SK-N-SH (cell line): Measurements from ENCODE around the gene NPFF. TPM values are rescaled to one million over a fixed set of nuclear protein-coding genes. Genes with fewer than 3 reads are reported as not detected.

Experiments used
- CTCF ChIA-PET: fragments of 300-600, 350-600 bp; formaldehyde crosslinking; extraction: SDS; loops from one replicate; lab custom pipeline; 2021; lab: Yijun Ruan, JAX
- POLR2A ChIA-PET: fragments of 350-600 bp; sonication (Branson Sonifier 250); formaldehyde crosslinking; extraction: SDS; loops from one replicate; lab custom pipeline; 2020; ENCODE audit warnings: antibody characterized with exemption, inconsistent platforms; lab: Yijun Ruan, JAX
- DNase-seq: peaks from one replicate; pipeline ENCODE4 v3.0.0; 2012
- H2AFZ ChIP-seq: fragments of 200-600 bp; sonication (generic); 2 replicates; pipeline ENCODE4 v1.8.1; 2016; ENCODE audit warnings: antibody characterized with exemption, mild to moderate bottlenecking, low read depth
- H3F3A ChIP-seq: fragments of 200-600 bp; sonication (generic); replicated peaks from 2 replicates; pipeline ENCODE3; 2016; ENCODE audit warnings: antibody characterized with exemption, mild to moderate bottlenecking; ENCODE audit not compliant: insufficient read depth
- H3K27ac ChIP-seq, 2 experiments: fragments of 200-500 bp in 1 of 2; fragments of 200-600 bp in 1 of 2; sonication (Bioruptor generic) in 1 of 2; sonication (generic), shearing (Covaris generic) in 1 of 2; 2 replicates each; pipeline versions ENCODE4 v1.5.1 to v1.6.1; 2014 to 2016; ENCODE audit warnings: low read depth in 2 of 2, inconsistent platforms in 1 of 2, low read length in 1 of 2, mild to moderate bottlenecking in 1 of 2, mixed read lengths in 1 of 2
- H3K27me3 ChIP-seq: fragments of 200-600 bp; sonication (generic), shearing (Covaris generic); 2 replicates; pipeline ENCODE4 v1.6.1; 2016; ENCODE audit warnings: mixed run types; ENCODE audit not compliant: insufficient read depth
- H3K36me3 ChIP-seq, 2 experiments: fragments of 200-500 bp in 1 of 2; fragments of 200-600 bp in 1 of 2; sonication (Bioruptor generic) in 1 of 2; sonication (generic) in 1 of 2; replicated peaks in 1 of 2; 2 replicates each; pipeline versions ENCODE3 to v1.5.1; 2014 to 2016; ENCODE audit warnings: low read length in 1 of 2, mild to moderate bottlenecking in 1 of 2; ENCODE audit not compliant: insufficient read depth in 2 of 2, control insufficient read depth in 1 of 2
- H3K4me1 ChIP-seq, 2 experiments: fragments of 200-500 bp in 1 of 2; fragments of 200-600 bp in 1 of 2; sonication (Bioruptor generic) in 1 of 2; sonication (generic), shearing (Covaris generic) in 1 of 2; 2 replicates each; pipeline versions ENCODE4 v1.5.1 to v1.6.1; 2014 to 2016; ENCODE audit warnings: low read depth in 1 of 2, low read length in 1 of 2, mixed run types in 1 of 2; ENCODE audit not compliant: insufficient read depth in 2 of 2, control insufficient read depth in 1 of 2
- H3K4me2 ChIP-seq: fragments of 200-600 bp; sonication (generic), shearing (Covaris generic); 2 replicates; pipeline ENCODE4 v1.6.1; 2017; ENCODE audit warnings: mixed run types
- H3K4me3 ChIP-seq, 2 experiments: fragments of 200-500 bp in 1 of 2; fragments of 200-600 bp in 1 of 2; sonication (Bioruptor generic) in 1 of 2; sonication (generic), shearing (Covaris generic) in 1 of 2; 2 replicates each; pipeline versions ENCODE4 v1.5.1 to v1.8.1; 2014 to 2016; ENCODE audit warnings: low read depth in 2 of 2, inconsistent platforms in 1 of 2, low read length in 1 of 2, mild to moderate bottlenecking in 1 of 2, mixed read lengths in 1 of 2, moderate library complexity in 1 of 2
- H3K79me2 ChIP-seq: fragments of 200-600 bp; sonication (generic); 2 replicates; pipeline ENCODE4 v1.8.1; 2017; ENCODE audit warnings: mild to moderate bottlenecking; ENCODE audit not compliant: insufficient read depth
- H3K9ac ChIP-seq: fragments of 200-600 bp; sonication (generic); 2 replicates; pipeline ENCODE4 v1.6.1; 2017; ENCODE audit warnings: mixed run types
- H3K9me2 ChIP-seq: fragments of 200-600 bp; sonication (generic); 2 replicates; pipeline ENCODE4 v1.6.1; 2017; ENCODE audit warnings: mixed run types
- H3K9me3 ChIP-seq: fragments of 200-600 bp; sonication (generic); 2 replicates; pipeline ENCODE4 v1.6.1; 2017; ENCODE audit warnings: mixed run types, mild to moderate bottlenecking, moderate library complexity
- H4K20me1 ChIP-seq: fragments of 200-600 bp; sonication (generic); 2 replicates; pipeline ENCODE4 v1.6.1; 2017; ENCODE audit warnings: mild to moderate bottlenecking, mixed run types; ENCODE audit not compliant: insufficient read depth
- CTCF ChIP-seq: fragments of 200-600 bp; sonication (generic); IDR thresholded peaks from 2 replicates; pipeline ENCODE4 v1.6.1; 2017; ENCODE audit warnings: antibody characterized with exemption, mild to moderate bottlenecking, moderate library complexity
- EP300 ChIP-seq, 2 experiments: IDR thresholded peaks; 2 replicates each; pipeline versions ENCODE4 v1.4.0 to v1.6.1; 2012; ENCODE audit warnings: borderline replicate concordance in 1 of 2, low read depth in 1 of 2, low read length in 1 of 2
- FOXJ3 ChIP-seq: sonication (generic); formaldehyde crosslinking; IDR thresholded peaks from 2 replicates; pipeline ENCODE4 v1.5.1; 2020; ENCODE audit warnings: mild to moderate bottlenecking, missing genetic modification reagents
- GATA2 ChIP-seq: sonication (generic); formaldehyde crosslinking; IDR thresholded peaks from 2 replicates; pipeline ENCODE4 v1.5.0; 2020; ENCODE audit warnings: mild to moderate bottlenecking, missing genetic modification reagents
- NFIC ChIP-seq: IDR thresholded peaks from 2 replicates; pipeline ENCODE4 v1.4.0; 2012; ENCODE audit warnings: borderline replicate concordance
- RAD21 ChIP-seq: IDR thresholded peaks from 2 replicates; pipeline ENCODE4 v1.6.1; 2012; ENCODE audit warnings: mild to moderate bottlenecking, low read length
- RCOR1 ChIP-seq: fragments of 150-350 bp; IDR thresholded peaks from 2 replicates; pipeline ENCODE4 v1.6.1; 2017; ENCODE audit warnings: antibody characterized with exemption, low read length
- REST ChIP-seq: IDR thresholded peaks from 2 replicates; pipeline ENCODE4 v1.6.1; 2012; ENCODE audit warnings: mild to moderate bottlenecking, low read depth, low read length, moderate library complexity
- RXRA ChIP-seq: IDR thresholded peaks from 2 replicates; pipeline ENCODE4 v1.4.0; 2012; ENCODE audit warnings: low read depth, mild to moderate bottlenecking, borderline replicate concordance
- TEAD4 ChIP-seq: IDR thresholded peaks from 2 replicates; pipeline ENCODE4 v1.4.0; 2012; ENCODE audit warnings: mild to moderate bottlenecking, borderline replicate concordance; ENCODE audit not compliant: insufficient read depth
- ZBTB33 ChIP-seq: IDR thresholded peaks from 2 replicates; pipeline ENCODE4 v1.4.0; 2012; ENCODE audit warnings: low read depth, borderline replicate concordance
- WGBS: methylation state at CpG from one replicate; pipeline ENCODE4 v1.1.6; 2017; ENCODE audit warnings: low lambda C conversion rate; 5-methylcytosine and 5-hydroxymethylcytosine counted together
- polyA plus RNA-seq, 3 experiments: library from polyadenylated mRNA; depleted of rRNA; stranded (reverse); fragments of >200 nt; gene quantifications; 2 replicates each; pipeline ENCODE4 v1.2.3, GENCODE V29; 2012

The NPFF gene
- polyA plus RNA-seq, 1 of the 3 experiments (the other 2 are of a cell fraction), result 0.13 TPM

- H3K36me3 ChIP-seq, result peaks cover 0 to 41% of the 10 kb centered on the region in 2 experiments
- no peaks in the 10 kb centered on the region for H3K9me2 ChIP-seq
- no peak overlapping the region for H2AFZ ChIP-seq
- no peaks in the 10 kb centered on the region for H3K79me2 ChIP-seq
- DNase-seq, result no peak
- ChIA-PET CTCF (interaction anchor here (1.0 to 1.9 kb wide), 3 partner anchors 8 to 195 kb away, joined by 3 to 6 read pairs (median 5); partner anchors contain the start of gene ATP5MC2), POLR2A (no interaction called here)
- H3K9me3 ChIP-seq, result no peaks in the 10 kb centered on the region
- WGBS, result 100% methylated on average over 2 of the region's 2 CpGs
- H3K4me1 ChIP-seq, result no peaks in the 10 kb centered on the region
- H3F3A ChIP-seq, result no peaks in the 10 kb centered on the region
- no peak overlapping the region for H3K9ac ChIP-seq
- H3K27ac ChIP-seq, result no peak overlapping the region
- no peaks in the 10 kb centered on the region for H4K20me1 ChIP-seq
- H3K4me2 ChIP-seq, result no peak overlapping the region
- H3K27me3 ChIP-seq, result no peaks in the 10 kb centered on the region
- no peak overlapping the region for H3K4me3 ChIP-seq
- TF ChIP-seq RXRA (no peak), FOXJ3 (CRISPR knock-in tag) (no peak), NFIC (no peak), RCOR1 (no peak), REST (no peak), RAD21 (no peak), ZBTB33 (no peak), EP300 (IDR thresholded peaks at IDR 0.05; ENCODE audit: borderline replicate concordance in 1 of 2, low read depth in 1 of 2, low read length in 1 of 2) (no peak), GATA2 (CRISPR knock-in tag) (no peak), CTCF (no peak), TEAD4 (no peak)
- TF ChIP-seq, all 33 proteins: peak for 0
Measured at GRCh38 chr12:53551889-53552291, 44.6 kb upstream of the NPFF start.
